GM19468 (cell line): ENCODE data around the gene TXNIP.

Experiments
- ATAC-seq: cut with Tn5 transposase; IDR thresholded peaks from one replicate; pipeline ENCODE4 v1.9.1; 2021; ENCODE audit warnings: mild to moderate bottlenecking, moderate library complexity, moderate number of reproducible peaks; ENCODE audit not compliant: unreplicated experiment; ENCODE audit errors: extremely low read depth

TXNIP gene

DNA sequence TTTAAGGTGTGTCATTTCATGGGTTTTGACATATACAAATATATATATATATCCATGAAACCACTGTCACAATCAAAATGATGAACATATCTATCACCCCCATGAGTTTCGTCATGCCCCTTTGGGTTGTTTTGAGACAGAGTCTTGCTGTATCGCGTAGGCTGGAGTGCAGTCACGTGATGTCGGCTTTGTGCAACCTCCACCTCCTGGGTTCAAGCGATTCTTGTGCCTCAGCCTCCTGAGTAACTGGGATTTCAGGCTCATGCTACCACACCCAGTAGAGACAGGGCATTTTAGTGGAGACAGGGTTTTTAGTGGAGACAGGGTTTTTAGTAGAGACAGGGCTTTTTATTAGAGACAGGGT, 17.2 kb upstream of the TXNIP start:
- ATAC-seq = no peak

DNA sequence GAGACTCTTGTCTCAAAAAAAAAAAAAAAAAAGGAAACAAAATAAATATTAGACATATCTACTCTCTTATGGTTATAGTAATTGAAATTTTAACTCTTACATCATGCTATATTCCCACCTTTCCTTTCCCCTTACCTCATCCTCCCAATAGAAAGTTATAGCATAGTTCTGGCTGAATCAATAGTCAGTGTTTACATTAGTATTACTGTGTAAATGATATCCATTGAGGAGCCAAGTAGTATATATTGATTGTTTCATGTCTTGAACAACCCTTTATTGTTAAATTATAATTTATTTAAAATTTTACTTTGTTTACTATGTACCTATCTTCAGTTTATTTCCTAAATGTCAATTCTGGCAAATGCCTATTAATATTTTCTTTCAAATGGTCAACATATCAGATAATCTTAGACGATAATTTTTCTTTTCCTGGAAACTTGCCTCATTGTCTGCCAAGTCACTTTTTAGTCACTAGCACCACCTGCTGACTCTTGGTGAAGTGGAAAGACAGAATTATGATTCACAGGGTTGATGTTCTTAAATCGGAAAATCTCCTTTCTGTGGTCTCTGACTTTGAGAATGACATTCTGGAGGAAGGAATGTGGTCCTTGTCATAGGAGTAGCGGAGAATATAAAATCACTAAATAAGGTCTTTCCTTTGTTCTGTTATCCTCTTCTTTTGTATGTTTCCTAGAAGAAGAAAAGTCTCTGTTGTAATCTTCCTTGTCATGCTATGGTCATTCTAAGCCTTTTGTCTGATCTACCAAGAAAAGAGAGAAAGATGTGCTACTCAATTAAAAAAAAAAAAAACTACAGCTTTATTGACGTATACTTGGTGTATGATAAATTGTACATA, 16.6 kb upstream of the TXNIP start:
- ATAC-seq = no peak

DNA sequence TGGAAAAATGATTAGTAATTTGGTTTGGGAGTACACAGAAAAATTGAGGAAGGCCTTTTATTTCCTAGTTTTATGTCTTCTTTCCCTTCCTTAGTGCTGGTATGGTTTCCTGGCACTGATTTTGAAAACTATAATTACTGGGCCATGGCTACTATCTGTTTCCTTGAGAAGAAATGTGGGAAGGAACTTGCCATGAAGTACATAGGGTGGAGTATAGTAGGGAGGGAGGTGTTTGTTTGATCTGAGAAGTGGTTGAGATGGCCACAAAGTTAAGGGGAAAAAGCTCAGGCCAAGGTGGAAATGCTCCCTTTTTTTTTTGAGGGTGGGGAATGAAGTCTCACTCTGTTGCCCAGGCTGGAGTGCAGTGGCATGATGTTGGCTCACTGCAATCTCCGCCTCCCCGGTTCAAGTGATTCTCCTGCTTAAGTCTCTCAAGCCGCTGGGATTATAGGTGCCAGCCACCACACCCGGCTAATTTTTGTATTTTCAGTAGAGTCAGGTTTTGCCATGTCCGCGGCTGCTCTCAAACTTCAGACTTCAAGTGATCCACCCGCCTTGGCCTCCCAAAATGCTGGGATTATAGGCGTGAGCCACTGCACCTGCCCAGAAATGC, 13.9 kb upstream of the TXNIP start:
- no peak for ATAC-seq

DNA sequence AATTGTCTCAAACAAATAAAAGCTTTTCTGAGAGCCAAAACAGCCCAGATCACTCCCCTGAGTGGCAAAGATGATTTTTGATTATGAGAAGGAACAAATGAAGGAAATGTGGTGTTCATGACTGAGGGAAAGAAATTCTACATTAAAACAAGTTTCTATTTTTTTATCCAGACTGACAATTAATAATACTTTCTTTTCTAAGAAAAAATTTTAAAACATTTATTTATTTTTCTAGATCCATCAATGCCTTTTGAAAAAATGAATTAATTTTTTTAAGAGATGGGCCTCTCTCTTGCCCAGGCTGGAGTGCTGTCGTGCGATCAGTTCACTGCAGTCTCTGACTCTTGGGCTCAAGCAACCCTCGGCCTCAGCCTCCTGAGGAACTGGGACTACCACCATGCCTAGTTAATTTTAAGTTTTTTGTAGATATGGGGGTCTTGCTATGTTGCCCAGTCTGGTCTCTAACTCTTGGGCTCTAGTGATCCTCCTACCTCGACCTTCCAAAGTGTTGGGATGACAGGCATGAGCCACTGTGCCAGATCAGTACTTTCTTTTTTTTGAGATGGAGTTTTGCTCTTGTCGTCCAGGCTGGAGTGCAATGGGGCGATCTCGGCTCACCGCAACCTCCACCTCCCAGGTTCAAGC, 11.2 kb upstream of the TXNIP start:
- ATAC-seq = no peak

DNA sequence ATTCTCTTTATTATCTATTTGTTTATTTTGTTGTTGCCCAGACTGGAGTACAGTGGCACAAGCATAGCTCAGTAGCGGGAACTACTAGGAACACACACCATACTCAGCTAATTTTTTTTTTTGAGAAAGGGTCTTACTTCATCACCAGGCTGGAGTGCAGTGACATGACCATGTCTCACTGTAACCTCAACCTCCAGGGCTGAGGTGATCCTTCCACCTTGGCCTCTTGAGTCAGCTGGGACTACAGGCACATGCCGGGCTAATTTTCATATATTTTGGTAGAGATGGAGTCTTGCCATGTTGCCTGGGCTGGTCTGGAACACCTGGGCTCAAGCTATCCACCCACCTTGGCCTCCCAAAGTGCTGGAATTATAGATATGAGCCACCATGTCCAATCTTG, 5.3 kb upstream of the TXNIP start:
- ATAC-seq = no peak

DNA sequence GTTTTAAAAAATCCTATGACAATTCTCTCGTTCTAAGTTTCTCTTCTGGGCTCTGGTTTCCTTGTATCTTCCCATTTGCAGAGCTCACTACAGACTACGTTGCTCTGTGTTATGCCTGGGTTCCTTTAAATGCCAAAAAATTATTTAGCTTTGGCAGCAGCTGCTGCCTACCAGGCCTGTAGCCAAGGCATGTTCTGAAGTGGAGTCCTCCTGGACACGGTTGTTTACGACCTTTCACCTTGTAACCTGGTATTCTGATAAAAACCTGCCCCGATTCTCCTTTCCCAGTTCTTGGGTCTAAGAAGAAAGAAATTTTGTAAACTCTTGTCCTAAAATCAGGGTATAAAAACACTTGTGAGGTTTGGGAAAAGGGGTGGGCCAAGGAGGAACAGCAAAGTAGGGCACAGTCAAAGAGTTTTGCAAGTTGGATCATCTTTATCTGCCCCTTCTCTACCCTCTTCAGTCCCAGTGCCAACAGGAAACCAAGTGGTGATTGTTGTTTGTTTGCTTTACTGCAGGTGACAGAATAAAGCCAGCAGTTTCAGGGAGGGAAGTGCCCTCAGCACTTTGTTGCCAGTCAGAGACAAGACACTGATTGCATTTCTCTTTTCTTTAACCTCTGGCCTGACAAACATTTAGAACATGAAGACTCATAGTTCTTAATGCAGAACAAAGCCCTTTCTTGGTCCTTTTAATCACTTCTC, 3.1 kb upstream of the TXNIP start:
- no peak for ATAC-seq

DNA sequence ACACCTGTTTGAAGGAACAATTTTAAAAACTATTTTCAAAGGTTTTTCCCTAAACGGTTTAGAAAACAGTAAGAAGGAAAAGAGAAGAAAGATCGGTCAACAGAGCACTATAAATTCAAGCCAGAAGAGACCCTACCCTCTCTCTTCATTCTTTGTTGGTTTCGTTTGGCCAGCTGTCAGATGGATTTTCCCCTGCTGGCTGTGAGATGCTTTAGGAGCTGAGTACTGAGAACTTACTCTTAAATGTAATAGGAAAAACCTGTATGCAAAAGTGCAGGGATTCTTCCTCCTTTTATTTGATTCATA, 1.3 kb upstream of the TXNIP start:
- no peak for ATAC-seq

DNA sequence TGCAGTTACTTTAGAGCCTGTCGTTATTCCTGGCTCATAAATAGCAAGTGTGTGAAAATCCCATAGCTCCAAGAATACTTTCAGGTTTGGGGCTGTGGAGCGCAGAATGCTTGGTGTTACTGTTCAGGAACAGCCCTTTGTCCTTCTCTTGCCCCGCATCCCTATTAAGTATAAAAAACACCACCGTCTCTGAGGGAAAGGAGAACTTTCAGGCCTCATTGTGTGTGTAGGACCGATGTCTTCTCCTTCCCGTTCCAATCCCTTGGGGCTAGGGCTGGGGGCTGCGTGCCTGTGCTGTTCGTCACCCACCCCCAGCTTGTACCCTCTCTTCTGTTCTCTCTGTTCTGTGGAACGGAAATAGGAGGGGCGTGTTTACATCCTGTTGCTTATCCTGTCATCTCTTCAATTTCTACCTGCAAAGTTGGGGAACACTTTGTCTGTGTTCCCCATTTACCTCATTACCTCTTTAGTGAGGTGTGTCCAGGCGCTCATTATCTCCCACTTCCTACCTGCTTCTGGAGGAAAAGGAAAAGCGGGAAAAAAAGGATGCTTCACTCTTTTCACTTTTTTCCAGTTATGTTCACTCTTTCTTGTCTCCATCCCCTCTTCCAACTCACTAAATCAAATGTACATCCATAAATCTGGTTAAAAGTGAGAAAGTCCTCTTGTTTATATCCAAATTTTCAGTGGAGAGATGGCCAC, 788 bp upstream of the TXNIP start:
- no peak for ATAC-seq

DNA sequence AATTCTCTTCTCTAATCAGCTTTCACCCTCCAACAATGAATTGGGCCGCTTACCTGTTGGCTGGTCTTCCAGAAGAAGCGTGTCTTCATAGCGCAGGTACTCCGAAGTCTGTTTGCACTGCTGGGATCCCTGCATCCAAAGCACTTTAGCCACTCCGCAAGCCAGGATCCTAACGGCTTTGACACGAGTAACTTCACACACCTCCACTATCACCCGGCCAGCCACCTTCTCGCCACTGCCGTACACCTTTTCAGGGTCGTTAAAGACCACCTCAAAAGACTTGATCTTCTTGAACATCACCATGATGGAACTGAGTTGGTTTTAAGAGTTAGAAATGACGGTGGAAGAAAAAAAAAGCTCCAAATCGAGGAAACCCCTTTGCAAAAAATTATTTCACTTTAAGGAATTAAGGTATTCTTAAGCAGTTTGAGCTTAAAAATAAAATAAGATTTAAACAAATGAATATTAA, 381 bp downstream of the TXNIP start:
- ATAC-seq = no peak

DNA sequence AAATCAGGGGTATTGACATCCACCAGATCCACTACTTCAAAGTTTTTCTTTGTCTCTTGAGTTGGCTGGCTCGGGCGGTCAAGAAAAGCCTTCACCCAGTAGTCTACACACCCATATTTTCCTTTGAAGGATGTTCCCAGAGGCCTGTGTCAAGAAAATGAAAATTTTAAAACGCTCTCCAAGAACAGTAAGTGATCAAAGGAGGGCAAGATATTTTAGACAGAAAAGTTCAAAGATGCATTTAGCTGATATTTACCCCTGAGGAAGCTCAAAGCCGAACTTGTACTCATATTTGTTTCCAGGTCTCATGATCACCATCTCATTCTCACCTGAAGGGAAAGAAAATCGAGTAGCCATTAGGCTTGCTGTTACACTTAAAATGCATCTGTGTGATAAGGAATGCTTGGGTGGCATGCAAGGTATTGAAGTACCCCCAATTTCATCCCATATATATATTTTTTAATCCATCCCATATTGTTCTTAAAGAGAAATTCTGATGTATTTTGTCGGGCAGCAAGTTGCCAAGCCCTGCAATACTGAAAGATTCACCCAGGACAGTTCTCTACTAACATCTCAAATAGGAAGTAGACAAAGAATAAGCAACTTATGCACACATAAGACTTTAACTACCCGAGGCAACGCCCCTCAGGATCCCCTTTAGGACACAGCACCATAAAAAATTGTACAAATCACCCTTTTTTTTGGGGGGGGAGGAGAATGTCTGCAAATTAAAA, 1.1 kb downstream of the TXNIP start:
- ATAC-seq = no peak

DNA sequence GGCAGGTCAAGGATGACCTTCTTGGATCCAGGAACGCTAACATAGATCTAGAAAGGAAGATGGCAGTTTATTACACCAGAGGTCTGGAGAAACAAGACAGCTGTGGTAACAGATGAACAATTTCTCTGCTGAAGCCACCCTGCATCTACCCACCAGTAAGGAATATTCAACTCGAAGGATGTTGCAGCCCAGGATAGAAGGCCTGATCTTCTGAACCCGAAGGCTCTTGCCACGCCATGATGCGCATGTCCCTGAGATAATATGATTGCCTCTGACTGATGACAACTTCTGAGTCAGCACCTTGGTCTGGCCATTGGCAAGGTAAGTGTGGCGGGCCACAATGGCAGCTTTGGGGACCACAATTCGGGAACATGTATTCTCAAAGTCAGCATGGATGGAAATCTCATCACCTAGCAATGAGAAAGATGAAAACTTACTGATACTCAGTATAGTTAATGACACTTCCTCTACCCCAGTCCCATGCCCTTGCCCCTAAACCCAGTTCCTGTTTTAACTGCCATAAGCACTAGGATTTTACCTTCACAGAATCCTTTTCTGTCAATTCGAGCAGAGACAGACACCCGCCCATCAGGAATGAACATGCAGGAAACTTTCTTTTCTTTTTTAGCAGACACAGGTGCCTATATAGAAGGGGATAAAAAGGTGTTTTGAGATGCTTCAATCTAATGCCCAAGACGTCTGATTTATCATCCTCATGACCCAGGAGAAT, 1.8 kb downstream of the TXNIP start:
- no peak for ATAC-seq

DNA sequence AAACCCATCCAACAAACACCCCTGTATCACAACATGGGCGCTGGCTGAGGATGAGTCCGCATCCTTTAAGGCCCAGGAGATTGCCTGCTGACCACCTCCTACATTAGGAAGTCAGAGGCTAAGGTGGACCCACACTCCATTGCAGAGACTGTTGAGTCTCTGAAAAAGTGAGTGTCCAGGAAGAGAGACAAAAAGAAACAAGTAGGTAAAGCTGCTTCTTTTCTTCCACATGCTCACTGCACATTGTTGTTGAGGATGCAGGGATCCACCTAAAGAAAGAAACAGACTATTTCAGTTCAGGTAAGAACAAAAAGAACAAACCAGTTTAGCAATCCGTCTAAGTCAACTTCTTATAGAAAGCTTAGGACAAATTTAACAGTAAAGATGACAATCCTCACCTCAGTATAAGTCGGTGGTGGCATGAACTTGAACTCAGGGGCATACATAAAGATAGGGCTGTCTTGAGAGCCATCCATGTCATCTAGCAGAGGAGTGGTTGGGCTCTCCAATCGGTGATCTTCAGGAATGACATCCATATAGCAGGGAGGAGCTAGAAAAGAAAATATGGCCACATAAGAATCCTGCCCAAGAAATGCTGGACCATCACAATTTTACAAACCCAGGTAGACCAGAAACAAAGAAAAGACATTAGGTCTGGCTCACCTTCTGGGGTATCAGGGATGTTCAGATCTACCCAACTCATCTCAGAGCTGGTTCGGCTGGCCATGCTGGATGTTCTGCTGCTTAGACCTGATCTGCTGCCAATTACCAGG, 2.6 kb downstream of the TXNIP start:
- no peak for ATAC-seq

DNA sequence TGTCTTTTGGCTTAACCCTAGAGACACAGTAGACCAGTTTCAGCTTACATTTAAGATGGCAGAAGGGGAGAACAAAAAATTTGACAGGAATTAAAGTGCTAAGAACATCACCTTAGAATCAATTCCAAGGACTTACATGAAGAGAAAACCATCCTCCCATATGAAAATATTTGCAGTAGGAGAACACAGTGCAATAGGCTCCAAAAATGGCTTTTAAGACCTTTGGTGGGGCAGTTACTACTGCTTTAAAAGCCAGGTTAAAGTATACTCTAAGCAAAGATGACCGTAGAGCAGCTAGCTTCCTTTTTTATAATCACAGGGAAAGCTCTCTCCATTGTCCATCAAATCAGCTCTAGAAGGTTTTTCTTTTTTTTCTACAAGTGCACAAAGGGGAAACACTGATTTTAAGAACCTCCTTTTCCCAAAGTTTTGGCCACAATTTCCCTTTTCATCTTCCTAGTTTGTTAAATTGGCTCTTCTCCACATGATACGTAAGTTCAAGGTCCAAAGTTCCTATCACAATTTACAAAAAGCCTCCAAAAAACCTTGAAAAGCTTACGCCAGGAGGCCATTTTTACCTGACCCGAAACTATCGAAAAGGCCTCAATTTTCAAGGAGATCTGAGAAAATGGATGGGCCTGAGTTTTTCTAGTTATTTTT, 3.3 kb downstream of the TXNIP start:
- ATAC-seq = no peak

DNA sequence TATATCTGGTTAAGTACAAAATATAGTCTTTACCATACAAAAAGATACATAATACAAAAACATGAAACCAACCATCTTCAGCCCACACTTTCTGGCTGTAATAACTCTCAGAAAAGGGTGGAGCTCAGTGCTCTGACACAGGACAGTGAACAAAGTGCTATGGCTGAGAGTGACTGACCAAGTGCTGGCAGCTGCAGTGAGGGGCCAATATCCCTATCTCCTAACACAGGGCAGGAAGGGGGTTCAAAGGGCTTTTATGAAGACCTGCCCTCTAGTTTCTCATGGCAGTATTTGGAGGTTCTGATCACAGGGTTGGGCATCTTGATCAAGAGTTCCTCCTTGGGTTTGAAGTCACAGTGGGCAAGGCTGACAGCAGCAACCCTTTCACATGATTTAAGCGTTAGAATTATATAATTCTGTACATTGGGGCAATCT, 3.9 kb downstream of the TXNIP start:
- ATAC-seq = no peak

DNA sequence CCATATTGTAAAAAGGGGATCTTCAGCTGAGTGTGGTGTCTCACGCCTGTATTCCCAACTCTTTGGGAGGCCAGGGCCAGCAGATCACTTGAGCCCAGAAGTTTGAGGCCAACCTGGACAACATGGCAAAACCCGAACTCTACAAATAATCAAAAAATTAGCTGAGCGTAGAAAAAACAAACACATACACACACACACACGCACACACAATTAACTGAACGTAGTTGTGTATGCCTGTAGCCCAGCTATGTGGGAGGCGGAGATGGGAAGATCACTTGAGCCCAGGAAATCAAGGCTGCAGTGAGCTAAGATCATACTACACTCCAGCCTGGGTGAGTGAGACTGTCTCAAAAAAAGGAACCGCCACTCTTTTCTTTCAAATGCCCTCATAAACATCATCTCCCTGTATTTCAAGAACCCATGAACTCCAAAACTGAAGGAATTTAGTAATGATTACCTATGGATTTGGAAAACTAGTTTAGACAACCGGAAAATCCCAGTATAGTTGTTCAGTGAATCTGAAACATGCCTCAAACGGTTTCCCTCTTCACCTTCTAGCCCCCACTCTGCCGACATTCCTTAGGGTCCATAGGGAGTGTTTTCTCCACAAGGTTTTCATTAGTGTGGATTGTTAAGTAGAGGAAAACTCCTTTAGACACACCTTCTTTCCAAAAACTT, 4.5 kb downstream of the TXNIP start:
- no peak for ATAC-seq

DNA sequence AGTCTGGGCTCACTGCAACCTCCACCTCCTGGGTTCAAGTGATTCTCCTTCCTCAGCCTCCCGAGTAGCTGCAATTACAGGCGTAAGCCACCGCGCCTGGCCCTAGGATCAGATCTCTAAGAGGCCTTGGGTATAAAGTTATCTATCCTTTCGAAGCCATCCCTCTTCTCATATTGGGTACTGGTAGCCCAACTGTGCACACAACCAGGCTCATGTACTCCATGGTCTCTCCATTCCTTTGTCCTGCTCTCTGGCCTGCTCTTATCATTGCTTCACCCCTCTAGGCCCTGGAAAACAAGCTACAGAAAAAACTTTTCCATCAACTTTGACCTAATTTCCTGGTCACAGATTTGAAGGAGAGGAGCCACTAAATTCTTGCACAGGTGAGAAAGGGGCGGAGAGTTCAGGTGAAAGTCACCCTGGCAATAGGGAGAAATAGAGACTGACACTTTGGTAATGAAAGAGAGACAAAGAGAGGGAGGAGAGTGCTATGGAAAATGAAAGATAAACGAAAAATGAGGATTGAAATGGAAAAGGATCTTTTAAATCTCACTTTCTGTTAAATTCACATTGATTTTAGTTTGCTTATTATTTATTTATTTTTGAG, 6.0 kb downstream of the TXNIP start:
- ATAC-seq = no peak

DNA sequence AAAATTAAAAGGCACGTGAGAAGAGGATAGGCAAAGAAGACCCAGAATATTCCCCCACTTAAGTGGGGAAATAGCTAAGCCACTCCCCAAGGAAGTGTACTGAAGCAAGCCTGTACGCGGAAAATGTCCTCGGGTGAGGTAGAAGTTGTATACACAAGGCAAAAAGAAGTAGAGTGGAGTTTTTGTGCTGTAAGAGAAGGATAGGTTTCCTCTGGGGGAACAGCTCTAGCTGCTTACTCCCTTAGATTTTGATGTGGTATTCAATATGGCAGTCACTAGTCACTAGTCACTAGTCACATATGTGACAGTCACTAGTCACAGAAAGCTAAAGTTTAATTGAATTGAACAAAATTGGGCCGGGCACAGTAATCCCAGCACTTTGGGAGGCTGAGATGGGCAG, 7.6 kb downstream of the TXNIP start:
- no peak for ATAC-seq
